ENCODE measurements around the gene SPRTN. TPM values are rescaled to one million over a fixed set of nuclear protein-coding genes. Genes with fewer than 3 reads are reported as not detected.

The SPRTN gene
- total RNA-seq, 4 donors from 2014 or later = 11.9 to 23.7 (median 15.0) TPM

- intact Hi-C loops (cut with DNase I) = no loop called here
- Histone ChIP-seq H3K36me3 (no peaks in the 10 kb centered on the region), H3K4me1 (no peaks in the 10 kb centered on the region), H3K27ac (replicated peaks in 1 of 4) (no peak overlapping the region), H3K9me3 (no peaks in the 10 kb centered on the region), H3K4me3 (no peak overlapping the region), H3K27me3 (no peaks in the 10 kb centered on the region)
- 80% methylated on average over 7 of the region's 8 CpGs for WGBS
- no peak for DNase-seq (ENCODE audit: extremely low spot score)
- TF ChIP-seq EP300 (IDR thresholded peaks at IDR 0.05) (no peak), CTCF (IDR thresholded peaks at IDR 0.05) (no peak), POLR2AphosphoS5 (IDR thresholded peaks at IDR 0.05) (no peak), POLR2A (IDR thresholded peaks at IDR 0.05; ENCODE audit: low read depth) (no peak)
Observed at GRCh38 chr1:231311720-231312431, 26.2 kb upstream of the SPRTN start.

GRCh38 chr1:231312432-231312788, 25.7 kb upstream of the SPRTN start:
- Histone ChIP-seq H3K27me3 (no peaks in the 10 kb centered on the region), H3K9me3 (no peaks in the 10 kb centered on the region), H3K4me3 (no peak overlapping the region), H3K4me1 (no peaks in the 10 kb centered on the region), H3K27ac (replicated peaks in 1 of 4) (no peak overlapping the region), H3K36me3 (no peaks in the 10 kb centered on the region)
- TF ChIP-seq POLR2AphosphoS5 (IDR thresholded peaks at IDR 0.05) (no peak), EP300 (IDR thresholded peaks at IDR 0.05) (no peak), POLR2A (IDR thresholded peaks at IDR 0.05; ENCODE audit: low read depth) (no peak), CTCF (IDR thresholded peaks at IDR 0.05) (no peak)
- no peak for DNase-seq (ENCODE audit: extremely low spot score)
- intact Hi-C loops (cut with DNase I) = no loop called here
- WGBS = 92% methylated on average over 5 of the region's 5 CpGs

- Histone ChIP-seq H3K27ac (replicated peaks in 1 of 4) (no peak overlapping the region), H3K36me3 (no peaks in the 10 kb centered on the region), H3K9me3 (no peaks in the 10 kb centered on the region), H3K4me1 (no peaks in the 10 kb centered on the region), H3K4me3 (no peak overlapping the region), H3K27me3 (no peaks in the 10 kb centered on the region)
- no peak for TF ChIP-seq POLR2AphosphoS5 (IDR thresholded peaks at IDR 0.05)
- TF ChIP-seq POLR2A (IDR thresholded peaks at IDR 0.05; ENCODE audit: low read depth) = no peak
- peak; percentile 81 for DNase-seq (ENCODE audit: extremely low spot score)
- intact Hi-C loops (cut with DNase I) = no loop called here
- 87% methylated on average over 4 of the region's 4 CpGs for WGBS
Observed at GRCh38 chr1:231313661-231314060, 24.4 kb upstream of the SPRTN start.

- Histone ChIP-seq H3K9me3 (no peaks in the 10 kb centered on the region), H3K4me3 (no peak overlapping the region), H3K36me3 (no peaks in the 10 kb centered on the region), H3K27me3 (no peaks in the 10 kb centered on the region), H3K4me1 (no peaks in the 10 kb centered on the region), H3K27ac (replicated peaks in 1 of 4) (no peak overlapping the region)
- DNase-seq (ENCODE audit: extremely low spot score) = peak; percentile 75
- TF ChIP-seq POLR2AphosphoS5 (IDR thresholded peaks at IDR 0.05) (no peak), EP300 (IDR thresholded peaks at IDR 0.05) (no peak), POLR2A (IDR thresholded peaks at IDR 0.05; ENCODE audit: low read depth) (no peak), CTCF (IDR thresholded peaks at IDR 0.05) (peak in 2 of 3 experiments; percentile 15 to 42)
- intact Hi-C loops (cut with DNase I) = no loop called here
- WGBS = 45% methylated on average over 11 of the region's 11 CpGs
Observed at GRCh38 chr1:231315887-231316286, 22.2 kb upstream of the SPRTN start.

- H3K27ac ChIP-seq (replicated peaks in 1 of 4) = no peak overlapping the region
- H3K4me1 ChIP-seq = no peaks in the 10 kb centered on the region
- no peaks in the 10 kb centered on the region for H3K9me3 ChIP-seq
- no peak for TF ChIP-seq CTCF (IDR thresholded peaks at IDR 0.05)
- TF ChIP-seq EP300 (IDR thresholded peaks at IDR 0.05) = no peak
- no peak for TF ChIP-seq POLR2A (IDR thresholded peaks at IDR 0.05; ENCODE audit: low read depth)
- DNase-seq (ENCODE audit: extremely low spot score) = peak; percentile 50
- no peak overlapping the region for H3K4me3 ChIP-seq
- H3K27me3 ChIP-seq = no peaks in the 10 kb centered on the region
- intact Hi-C loops (cut with DNase I) = no loop called here
- H3K36me3 ChIP-seq = no peaks in the 10 kb centered on the region
- WGBS = 93% methylated on average over 22 of the region's 44 CpGs
Observed at GRCh38 chr1:231317306-231318014, 20.6 kb upstream of the SPRTN start.
